ENCODE results near the gene MAML3.

DNA sequence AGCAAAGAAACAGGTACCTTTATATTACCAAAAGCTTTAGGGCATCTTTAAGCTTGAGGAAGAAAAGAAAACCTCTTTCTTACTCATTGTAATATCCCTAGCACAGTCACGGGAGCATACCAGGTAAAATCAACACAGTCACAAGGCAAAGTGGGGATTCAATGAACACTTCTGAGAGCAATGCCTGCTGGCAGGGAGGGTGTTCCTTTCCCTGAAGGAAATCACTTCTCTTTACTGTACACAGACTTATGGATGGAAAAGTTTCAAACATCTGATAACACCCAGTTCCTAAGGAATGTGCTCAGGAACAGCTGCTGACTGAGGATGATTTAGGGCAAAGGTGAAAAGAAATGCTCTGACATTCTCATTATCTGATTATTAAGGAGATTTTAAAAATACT lies 94.8 kb downstream of the MAML3 start:
- TF ChIP-seq, protein P1, sequence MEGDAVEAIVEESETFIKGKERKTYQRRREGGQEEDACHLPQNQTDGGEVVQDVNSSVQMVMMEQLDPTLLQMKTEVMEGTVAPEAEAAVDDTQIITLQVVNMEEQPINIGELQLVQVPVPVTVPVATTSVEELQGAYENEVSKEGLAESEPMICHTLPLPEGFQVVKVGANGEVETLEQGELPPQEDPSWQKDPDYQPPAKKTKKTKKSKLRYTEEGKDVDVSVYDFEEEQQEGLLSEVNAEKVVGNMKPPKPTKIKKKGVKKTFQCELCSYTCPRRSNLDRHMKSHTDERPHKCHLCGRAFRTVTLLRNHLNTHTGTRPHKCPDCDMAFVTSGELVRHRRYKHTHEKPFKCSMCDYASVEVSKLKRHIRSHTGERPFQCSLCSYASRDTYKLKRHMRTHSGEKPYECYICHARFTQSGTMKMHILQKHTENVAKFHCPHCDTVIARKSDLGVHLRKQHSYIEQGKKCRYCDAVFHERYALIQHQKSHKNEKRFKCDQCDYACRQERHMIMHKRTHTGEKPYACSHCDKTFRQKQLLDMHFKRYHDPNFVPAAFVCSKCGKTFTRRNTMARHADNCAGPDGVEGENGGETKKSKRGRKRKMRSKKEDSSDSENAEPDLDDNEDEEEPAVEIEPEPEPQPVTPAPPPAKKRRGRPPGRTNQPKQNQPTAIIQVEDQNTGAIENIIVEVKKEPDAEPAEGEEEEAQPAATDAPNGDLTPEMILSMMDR (optimal IDR thresholded peaks at IDR 0.05 in 1 of 3, IDR thresholded peaks at IDR 0.05 in 1 of 3, conservative IDR thresholded peaks at IDR 0.05 in 1 of 3; ENCODE audit: extremely low read depth in 1 of 3, insufficient read depth in 2 of 3, low read length in 3 of 3), result no peak
- no peak for TF ChIP-seq EZH2 (IDR thresholded peaks at IDR 0.05; ENCODE audit: low read length)
